GM04503 (cell line): ENCODE data around the gene PI16.
"Not testable (repeated sequence)": the region's sequence is repeated elsewhere in the genome, so short reads cannot be mapped to it uniquely, and the experiment has no call there.

Experiments used
- DNase-seq: peaks from one replicate; pipeline ENCODE4 v3.0.0-alpha.2; 2012; ENCODE audit warnings: low read depth

Gene PI16

DNA sequence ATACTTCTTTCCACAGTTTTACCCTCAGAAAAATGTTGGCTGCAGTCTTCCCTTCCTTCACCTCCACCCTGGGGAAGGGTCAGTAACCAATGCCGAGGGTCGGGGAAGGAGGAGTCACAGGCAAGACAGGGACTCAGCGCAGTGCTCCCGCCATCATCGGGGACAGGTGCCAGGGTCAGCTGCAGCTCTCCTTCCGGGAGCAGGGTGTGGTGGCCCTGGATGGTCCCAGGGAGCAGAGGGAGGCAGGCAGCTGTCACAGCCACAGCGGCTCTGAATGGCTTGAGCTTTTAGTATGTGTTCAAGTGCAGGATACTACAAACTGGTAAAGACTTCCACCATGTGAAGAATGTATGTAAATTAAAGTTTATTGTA, 26.0 kb upstream of the PI16 start:
- DNase-seq, result no peak

DNA sequence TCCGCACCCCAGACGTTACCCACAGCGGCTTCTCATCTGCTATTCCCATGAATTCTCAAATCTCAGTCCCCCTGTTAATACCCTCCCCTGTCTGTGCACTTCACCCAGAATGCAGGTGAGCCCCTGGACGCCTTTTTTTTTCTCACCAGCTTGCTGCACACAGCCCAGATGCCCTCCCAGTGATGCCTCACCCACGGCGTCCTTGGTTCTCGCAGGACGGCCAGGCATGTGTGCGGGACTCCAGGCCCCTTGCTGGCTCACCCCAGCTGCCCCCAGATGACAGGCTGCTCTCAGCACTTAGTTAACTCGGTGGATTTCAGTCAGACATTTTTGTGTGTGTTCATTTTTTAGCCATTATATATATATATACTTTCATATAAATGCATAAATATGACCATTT, 25.4 kb upstream of the PI16 start:
- DNase-seq, result no peak

DNA sequence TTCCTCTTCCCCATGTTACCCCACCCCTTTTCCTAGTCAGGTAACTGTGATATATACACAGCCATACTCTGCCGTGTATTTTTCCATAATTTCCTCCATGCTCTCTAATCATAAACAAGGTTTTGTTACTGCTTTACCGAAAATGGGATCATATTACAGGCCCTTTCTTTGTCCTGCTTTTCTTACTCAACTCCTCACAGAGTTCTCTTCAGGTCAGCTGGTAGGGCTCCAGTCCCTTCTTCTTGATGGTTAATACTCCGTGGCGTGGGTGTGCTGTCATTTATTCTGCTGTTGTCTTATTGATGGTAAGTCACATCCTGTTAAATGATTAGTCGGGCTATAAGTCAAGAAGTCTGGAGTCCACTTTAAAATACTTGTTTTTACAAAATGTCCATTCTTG, 24.9 kb upstream of the PI16 start:
- DNase-seq, result no peak

DNA sequence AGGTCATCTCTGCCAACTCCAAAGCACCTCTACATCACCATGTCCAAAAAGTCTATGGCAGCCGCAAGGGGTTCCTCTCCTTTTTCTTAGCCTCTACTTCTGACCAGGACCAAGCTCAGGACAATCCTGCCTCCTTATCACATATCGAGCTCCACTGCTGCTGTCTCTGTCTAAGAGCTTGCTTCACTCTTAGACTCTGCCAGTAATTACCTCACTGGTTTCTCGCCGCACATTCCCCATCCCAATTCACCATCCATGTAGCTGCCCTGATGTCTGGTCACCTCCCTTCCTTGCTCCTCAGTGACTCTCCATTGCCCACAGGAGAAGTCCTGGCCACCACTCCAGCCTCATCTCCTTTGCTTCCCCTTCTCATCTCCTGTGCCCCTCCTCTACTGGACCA, 24.1 kb upstream of the PI16 start:
- no peak for DNase-seq

DNA sequence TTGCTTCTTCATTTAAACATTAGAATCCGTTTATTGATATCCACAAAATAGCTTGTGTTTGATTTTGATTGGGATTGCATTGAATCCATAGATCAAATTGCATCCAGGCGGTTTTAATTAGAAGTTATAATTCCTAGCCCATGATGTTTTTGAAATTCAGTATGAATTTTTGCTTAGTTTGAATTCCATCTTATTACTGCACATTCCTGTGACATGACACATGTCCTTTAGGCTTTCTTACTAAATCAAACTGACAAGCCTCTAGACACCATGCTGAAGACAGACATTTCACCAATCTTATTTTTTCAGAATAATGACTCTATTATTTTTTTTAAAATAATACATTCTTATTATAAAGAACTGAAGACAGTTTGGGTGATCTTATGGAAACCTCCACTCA, 21.4 kb upstream of the PI16 start:
- no peak for DNase-seq

DNA sequence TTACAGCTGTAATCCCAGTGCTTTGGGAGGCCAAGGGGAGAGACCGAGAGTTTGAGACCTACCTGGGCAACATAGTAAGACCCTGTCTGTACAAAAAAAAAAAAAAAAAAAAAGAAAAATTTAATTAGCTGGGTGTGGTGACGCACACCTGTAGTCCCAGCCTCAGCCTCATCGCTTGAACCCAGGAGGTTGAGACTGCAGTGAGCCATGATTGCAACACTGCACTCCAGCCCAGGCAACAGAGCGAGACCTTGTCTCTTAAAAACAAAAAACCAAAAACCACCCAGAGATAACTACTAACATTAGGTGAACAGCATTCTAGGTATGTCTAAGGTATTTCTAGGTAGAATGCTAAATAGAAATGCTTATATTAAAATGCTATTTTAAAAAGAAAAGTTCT, 21.0 kb upstream of the PI16 start:
- no peak for DNase-seq

DNA sequence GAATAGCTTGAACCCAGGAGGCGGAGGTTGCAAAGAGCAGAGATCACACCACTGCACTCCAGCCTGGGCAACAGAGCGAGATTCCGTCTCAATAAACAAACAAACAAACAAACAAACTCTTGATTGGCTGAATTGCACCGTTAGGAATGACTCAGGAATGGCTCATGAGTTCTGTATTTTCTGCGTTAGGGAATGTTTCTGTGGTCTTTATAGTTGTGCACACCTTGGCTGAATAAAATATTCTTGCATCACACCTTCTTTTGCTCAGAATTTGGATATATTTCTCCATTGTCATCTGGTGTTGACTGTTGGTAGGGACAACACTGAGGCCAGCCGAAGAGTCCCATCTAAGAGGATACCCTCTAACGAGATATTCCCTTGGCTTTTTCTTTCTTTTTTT, 19.6 kb upstream of the PI16 start:
- no peak for DNase-seq

DNA sequence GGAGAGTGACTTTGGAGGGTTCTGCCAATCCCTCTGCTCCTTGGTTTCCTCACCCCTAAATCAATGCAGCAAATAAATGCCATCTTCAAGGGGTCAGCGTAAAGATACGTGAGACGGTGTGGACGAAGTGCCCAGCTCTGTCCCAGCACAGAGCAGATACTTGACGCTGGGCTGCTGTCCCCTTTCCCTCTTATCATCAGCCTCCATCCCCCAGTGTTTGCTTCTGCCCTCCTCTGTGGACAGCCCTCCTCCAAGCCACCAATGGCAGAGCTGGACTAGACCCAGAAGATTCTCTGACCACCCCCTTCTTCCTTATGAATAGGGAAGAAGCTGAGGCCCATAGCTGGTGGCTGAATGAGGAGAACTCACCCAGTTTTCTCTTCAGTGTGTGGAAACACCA, 17.7 kb upstream of the PI16 start:
- no peak for DNase-seq

DNA sequence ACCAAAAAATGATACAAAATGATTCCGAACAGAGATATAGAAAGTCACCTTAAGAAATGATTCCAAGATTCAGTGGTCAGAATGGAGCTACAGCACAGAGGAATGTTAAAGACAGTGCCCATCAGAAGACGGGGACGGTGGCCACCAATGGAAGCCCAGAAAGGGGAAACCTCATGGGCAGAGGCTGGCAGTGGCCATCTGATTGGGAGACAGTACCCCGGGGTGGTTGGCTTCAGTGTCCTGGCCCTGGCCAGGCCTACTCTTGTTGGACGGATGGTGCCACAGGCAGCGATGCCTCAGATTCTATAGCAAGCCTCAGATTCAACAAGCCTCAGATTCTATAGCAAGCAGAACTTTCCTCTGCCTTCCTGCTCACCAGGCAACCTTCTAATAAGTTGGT, 16.6 kb upstream of the PI16 start:
- no peak for DNase-seq

DNA sequence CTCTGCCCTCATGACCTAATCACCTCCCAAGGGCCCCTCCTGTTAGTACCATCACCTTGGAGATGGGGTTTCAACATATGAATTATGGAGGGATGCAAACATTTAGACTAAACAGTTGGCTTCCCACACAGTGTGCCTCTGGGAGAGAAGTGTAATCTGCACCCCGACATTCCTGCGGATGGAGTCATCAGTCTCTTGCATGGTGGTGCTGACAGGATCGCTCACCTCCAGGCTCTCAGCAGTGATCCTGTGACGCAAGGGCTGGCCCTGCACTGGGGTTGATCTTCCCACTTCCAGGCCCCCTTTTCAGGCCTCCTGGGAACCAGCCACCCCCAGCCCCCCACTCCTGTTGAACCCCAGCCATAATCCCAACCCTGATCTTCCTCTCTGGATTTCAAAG, 16.0 kb upstream of the PI16 start:
- peak; percentile 47 for DNase-seq

DNA sequence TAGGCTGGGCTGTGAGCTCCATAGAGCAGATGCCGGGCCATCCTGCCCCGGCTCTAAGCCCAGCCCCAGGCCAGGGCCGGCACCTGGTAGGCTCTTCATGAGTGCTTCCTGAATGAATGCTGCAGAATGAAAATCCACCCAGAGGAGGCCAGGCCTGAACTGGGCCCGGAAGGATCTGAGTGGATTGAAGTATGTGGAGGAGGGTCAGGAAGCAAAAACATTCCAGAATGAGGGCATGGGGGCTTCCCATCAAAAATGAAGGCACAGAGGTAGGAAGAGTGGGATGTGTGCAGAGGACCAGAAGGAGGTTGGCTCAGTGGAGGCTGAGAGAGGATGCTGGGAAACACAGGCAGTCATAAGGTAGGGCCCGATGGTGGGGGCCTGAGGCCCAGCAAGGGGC, 15.5 kb upstream of the PI16 start:
- DNase-seq, result not testable (repeated sequence)

DNA sequence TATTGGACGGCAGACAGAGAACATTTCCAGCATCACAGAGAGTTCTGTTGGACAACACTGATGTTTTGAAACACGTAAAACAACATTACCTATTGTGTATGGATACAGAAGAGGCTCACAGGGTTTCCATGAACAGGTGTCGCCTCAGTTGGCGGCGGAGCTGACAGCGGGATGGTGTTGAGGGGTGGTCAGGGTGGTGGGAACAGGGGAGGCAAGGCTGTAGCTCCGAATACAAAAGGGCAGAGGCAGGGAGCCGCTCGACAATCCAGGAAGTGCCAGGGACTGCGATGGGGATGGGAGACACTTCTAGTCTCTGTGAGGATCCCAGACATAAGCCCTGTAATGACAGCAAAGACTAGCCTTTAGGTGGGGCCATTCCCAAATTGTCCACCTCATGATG, 14.5 kb upstream of the PI16 start:
- no peak for DNase-seq

DNA sequence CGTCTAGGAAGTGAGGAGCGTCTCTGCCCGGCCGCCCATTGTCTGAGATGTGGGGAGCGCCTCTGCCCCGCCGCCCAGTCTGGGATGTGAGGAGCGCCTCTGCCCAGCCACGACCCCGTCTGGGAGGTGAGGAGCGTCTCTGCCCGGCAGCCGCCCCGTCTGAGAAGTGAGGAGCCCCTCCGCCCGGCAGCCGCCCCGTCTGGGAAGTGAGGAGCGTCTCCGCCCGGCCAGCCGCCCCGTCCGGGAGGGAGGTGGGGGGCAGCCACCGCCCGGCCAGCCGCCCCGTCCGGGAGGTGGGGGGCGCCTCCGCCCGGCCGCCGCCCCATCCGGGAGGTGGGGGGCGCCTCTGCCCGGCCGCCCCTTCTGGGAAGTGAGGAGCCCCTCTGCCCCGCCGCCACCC, 13.0 kb upstream of the PI16 start:
- not testable (repeated sequence) for DNase-seq

DNA sequence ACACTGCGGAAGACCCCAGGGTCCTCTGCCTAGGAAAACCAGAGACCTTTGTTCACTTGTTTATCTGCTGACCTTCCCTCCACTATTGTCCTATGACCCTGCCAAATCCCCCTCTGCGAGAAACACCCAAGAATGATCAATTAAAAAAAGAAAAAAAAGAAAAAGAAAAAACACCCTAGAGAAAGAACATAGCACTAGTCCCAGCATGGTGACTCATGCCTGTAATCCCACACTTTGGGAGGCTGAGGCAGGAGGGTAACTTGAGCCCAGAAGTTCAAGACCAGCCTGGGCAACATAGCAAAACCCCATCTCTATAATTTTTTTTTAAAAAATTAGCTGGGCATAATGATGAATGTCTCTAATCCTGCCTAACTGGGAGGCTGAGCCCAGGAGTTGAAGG, 12.2 kb upstream of the PI16 start:
- DNase-seq, result not testable (repeated sequence)

DNA sequence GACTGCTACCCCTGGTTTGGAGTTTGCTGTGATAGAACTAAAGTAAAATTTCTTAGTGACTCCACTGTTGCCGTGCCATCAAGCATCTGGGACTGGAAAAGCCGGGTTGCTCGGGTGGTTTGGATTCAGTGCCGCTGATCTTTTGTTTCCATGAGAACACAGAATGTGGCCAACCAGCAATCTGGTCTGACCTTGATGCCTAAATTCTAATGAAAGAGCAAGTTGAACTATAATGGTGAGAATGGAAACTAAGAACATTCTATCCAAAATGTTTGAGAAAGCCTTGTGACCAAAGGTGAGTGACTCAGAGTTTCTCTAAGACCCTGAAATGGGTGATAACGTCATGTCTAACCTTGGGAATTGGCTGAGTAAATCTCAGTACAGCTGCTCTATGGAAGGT, 9.9 kb upstream of the PI16 start:
- DNase-seq, result no peak

DNA sequence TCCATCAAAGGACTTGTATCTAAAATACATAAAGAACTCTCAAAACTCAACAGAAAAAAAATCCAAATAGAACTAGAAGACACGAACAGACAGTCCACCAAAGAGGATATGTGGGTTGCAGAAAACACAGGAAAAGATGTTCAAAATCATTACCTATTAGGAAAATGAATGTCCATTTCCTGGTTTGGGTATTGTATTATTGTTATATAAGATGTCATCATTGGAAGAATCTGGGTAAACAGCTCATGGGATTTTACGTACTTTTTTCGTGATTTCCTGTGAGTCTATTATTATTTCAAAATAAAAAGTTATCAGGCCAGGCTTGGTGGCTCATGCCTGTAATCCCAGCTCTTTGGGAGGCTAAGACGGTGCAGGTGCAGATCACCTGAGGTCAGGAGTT, 9.2 kb upstream of the PI16 start:
- no peak for DNase-seq

DNA sequence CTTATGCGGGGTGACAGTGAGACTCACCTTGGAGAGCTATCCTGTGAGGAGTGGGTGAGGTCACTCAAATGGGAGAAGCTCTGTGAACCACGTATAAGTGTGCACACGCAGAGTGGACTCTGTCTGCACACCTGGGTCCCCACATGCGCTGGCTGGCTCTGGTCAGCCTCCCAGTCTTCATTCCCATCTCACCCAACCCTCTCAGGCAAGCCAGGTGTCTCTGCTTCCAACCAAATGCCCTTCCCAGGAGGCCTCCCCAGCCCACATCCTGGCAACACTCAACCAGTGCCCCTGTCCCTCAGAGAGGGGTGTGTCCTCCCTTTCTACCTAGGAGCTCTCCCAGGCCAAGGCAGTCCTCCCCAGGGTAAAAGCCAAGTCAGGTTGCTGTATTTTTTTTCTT, 8.0 kb upstream of the PI16 start:
- no peak for DNase-seq

DNA sequence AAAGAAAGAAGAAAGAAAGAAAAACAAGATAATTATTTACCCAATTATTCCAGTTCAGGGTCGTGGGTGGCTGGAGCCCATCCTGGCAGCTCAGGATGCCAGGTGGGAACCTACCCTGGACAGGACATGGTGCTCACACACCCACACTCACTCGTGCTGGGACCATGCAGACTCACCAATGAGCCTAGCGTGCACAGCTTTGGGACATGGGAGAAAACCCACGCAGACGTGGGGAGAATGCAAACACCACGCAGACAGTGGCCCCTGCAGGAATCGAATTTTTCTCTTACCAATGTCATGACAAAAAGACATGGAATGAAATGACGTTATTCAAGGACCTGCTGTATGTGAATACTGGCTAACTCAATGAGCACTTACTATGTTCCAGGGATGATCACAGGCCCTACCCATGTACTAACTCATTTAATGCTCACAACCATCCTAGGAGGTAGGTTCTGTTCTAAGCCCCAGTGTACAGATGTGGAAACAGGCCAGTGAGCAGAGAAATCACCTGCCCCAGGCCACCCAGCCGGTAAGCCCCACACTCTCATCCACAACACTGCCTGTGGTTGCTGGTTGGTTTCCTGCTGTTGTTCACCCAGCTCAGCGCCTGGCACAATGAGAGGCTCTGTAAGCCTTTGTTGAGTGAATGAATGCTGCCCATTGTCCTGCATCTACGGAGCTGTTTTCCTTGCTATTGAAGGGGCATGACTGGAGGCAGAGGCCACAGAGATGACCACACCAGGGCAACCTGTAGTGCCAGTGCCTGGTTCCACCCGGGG, 6.8 kb upstream of the PI16 start:
- no peak for DNase-seq

DNA sequence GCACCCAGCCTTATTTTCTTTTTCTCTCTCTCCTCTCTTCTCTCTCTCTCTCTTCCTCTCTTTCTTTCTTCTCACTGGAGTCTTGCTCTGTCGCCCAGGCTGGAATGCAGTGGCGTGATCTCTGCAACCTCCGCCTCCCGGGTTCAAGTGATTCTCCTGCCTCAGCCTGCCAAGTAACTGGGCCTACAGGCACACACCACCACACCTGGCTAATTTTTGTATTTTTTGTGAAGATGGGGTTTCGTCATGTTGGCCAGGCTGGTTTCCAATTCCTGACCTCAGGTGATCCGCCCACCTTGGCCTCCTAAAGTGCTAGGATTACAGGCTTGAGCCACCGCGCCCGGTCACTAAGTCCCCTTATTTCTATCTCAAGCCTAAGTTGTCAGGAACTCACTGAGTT, 5.5 kb upstream of the PI16 start:
- not testable (repeated sequence) for DNase-seq

DNA sequence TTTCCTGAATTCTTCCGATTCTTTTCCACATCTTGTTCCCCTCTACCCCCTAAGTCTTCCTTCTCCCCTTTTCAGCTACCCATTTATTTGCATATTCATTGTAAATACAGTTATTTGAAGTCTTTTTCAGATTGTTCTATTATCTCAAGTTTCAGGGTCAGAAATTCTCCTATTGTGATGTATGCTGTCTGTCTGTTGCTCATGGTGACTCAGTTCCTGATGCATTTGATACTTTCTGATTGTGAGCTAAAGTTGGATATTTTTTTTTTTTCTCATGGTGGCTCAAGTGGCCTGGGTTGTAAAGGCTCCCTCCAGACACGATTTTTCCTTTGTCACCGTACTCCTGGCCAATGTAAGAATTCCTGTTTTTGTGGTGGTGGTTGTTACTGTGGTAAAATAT, 4.9 kb upstream of the PI16 start:
- no peak for DNase-seq

DNA sequence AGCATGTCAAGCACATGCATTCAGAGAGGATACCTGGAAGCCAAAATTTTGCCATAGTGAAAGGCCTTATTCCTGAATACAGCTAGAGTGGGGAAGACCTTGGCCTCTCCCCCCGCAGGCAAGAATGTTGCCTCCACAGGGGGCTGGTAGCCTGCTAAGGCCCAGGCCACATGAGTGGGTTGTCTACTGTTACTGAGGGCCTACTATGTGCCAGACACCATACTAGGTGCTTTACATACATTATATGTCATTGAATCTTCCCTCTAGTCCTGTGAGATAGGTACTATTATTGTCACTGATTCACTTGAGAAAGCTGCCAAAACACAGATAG, 642 bp upstream of the PI16 start:
- no peak for DNase-seq

DNA sequence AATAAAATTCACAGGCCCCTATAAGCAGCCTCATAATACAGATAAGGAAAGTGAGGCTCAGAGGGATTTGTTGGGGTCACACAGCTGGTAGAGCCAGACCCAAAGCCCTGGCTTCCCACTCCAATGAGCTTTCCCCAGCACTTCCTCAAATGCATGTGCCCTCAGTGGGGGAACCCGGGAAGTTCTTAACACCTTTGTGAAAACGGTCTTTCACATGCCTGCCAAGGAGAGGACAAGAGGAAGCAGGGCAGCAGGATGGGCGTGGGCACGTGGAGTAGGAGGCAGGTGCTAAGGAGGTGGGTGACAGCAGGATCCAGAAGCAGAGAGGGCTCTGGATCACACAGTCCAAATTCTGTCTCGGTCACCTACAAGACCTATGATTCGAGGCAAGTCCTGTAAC, 598 bp downstream of the PI16 start:
- DNase-seq, result no peak

DNA sequence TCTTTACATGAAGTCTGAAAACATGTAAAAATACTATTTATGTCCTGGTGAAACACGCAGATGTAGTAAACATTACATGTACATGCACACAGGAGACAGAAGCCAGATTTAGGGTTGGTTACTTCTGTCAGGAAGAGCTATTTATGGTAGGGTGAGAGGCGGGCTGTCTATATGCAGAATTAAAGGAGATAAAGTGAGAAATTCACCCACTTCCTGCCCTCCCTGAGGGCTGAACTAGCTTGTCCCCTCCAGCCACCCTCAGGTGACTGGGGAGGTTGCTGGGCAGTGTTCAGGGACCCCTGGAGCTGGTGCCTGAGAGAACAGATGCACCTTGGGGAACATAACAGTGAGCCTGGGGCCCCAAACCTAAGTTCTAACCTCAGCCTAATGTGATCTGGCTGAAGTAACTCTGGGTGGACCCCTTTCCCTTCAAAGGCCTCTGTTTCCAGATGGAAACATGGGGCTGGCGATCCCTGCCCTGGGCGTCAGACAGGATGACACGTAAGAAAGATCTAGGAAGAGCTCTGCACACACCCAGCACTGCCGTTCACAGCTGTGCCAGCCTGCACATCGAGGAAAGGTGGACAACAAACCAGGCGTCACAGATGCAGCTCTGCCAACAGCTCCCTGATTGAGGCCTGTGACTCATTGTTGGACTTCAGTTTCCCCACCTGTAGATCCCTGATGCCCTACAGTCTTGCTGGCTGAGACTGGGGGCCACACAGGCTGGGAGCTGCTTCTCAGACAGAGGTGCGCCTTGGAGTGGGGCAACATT, 1.3 kb downstream of the PI16 start:
- no peak for DNase-seq

DNA sequence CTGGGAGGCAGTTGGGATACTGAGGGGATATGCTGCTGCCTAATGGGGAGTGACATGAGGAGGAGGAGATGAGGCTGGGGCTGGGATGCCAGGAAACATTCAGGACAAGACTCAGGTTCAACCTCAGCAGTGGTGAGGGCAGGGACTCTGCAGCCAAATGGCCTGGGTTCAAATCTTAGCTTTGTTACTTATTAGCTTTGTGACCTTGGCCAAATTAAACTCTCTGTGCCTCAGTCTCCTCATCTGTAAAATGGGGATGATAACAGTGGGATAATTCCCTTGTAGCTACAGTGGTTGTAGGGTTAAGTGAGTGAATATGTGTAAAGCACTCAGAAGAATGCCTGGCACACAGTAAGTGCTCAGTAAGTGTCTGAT, 1.9 kb downstream of the PI16 start:
- no peak for DNase-seq
